HG02884 (cell line): ENCODE data around the gene NUDT1.
A peak's percentile ranks its signal among the peaks of the same experiment; 100 is the strongest.

ENCODE experiments used
- ATAC-seq: cut with Tn5 transposase; IDR thresholded peaks from one replicate; pipeline ENCODE4 v1.9.1; 2021; ENCODE audit warnings: mild to moderate bottlenecking, moderate library complexity; ENCODE audit not compliant: unreplicated experiment

NUDT1 gene

GRCh38 chr7:2222516-2222915, 19.5 kb upstream of the NUDT1 start:
- no peak for ATAC-seq

DNA sequence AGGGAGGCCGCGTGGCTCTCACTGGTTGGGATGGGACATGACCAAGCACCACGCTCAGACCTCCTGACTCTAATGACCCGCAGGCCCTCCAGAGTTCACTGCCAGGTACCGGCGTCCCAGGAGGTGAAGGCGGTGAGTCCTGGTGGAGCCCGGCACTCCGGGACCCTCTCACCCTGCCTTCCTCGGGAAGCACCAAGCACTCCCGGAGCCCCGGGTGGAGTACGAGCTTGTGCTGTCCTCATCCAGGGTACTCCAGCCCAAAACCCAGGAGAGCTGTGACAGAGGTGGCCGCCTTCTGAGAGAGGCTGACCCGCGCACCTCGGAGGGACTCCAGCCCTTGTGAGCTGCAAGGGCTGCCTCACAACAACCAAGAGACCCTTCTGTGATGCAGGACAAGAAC, 18.7 kb upstream of the NUDT1 start:
- no peak for ATAC-seq

DNA sequence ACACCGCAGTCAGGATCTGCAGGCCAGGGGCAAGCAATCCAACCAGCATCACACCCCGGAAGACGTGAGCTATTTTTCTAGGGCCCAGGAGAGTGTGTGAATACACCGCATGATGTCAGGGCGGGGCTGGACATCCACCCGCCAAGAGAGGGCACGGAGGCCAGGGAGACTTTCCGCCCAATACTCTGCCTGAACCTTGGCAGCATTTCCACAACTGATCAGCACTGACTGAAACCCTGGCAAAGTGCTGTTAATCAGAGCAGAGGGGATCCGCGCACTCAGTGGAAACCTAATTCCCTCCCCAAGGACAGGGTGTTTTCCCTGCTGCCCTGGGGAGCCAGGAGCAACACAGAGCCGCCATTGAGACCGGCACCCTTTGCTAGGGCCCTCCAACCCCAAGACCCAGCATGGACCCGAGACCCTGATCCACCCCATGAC, 17.5 kb upstream of the NUDT1 start:
- no peak for ATAC-seq

GRCh38 chr7:2224934-2225333, 17.1 kb upstream of the NUDT1 start:
- no peak for ATAC-seq

DNA sequence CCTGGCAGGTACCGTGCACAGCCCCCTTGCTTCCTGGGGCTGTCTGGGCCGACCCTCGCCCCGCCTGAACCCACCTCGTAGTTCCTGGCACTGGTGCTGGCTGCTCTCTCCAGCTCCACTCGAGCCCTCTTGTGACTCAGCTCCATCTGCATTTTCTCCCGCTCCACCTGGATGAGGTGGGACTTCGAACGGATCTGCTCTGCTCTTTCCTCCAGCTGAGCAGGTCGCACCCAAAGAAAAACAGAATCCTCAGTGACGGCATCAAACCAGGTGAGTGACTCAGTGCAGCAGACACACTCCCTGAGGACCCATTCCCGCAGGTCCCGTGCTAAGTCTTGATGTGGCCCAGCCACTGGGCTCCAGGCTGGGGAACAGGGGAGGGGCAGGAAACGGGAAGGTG, 16.7 kb upstream of the NUDT1 start:
- no peak for ATAC-seq

- ATAC-seq, result no peak
These were observed 16.2 kb upstream of the NUDT1 start for GRCh38 chr7:2225830-2226229.

DNA sequence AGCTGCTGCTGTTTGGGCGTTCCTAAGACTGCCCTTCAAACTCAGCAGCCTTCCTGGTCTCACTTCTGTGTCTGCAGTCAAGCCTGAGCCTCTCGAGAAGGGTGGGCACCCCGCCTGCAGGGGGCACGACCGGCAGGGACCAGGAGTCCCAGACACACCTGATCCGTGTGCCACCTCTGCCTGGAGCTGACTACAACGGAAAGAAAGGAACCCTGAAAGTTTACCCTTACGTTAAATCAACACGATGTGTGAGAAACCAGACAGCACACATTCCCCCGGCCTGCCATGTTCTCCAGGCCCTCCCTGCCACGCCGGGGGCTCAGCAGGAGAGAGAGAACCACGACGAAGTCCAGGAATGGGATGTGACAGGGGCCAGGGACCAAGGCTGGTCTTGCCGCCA, 14.3 kb upstream of the NUDT1 start:
- no peak for ATAC-seq

GRCh38 chr7:2228921-2229320, 13.1 kb upstream of the NUDT1 start:
- no peak for ATAC-seq

- no peak for ATAC-seq
These were observed 12.6 kb upstream of the NUDT1 start for GRCh38 chr7:2229467-2229866.

- ATAC-seq, result no peak
These were observed 11.8 kb upstream of the NUDT1 start for GRCh38 chr7:2230226-2230625.

DNA sequence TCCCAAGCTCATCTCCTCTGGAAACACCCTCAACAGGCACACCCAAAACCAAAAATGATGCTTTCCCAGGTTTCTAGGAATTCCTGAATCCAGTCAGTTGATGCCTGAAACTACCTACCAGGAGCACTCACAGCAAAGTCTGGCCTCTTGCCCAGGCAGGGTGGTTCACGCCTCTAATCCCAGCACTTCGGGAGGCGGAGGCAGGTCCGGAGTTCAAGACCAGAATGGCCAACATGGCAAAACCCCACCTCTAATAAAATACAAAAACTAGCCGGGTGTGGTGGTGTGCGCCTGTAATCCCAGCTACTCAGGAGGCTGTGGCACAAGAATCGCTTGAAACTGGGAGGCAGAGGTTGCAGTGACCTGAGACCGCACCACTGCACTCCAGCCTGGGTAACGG, 11.1 kb upstream of the NUDT1 start:
- no peak for ATAC-seq

DNA sequence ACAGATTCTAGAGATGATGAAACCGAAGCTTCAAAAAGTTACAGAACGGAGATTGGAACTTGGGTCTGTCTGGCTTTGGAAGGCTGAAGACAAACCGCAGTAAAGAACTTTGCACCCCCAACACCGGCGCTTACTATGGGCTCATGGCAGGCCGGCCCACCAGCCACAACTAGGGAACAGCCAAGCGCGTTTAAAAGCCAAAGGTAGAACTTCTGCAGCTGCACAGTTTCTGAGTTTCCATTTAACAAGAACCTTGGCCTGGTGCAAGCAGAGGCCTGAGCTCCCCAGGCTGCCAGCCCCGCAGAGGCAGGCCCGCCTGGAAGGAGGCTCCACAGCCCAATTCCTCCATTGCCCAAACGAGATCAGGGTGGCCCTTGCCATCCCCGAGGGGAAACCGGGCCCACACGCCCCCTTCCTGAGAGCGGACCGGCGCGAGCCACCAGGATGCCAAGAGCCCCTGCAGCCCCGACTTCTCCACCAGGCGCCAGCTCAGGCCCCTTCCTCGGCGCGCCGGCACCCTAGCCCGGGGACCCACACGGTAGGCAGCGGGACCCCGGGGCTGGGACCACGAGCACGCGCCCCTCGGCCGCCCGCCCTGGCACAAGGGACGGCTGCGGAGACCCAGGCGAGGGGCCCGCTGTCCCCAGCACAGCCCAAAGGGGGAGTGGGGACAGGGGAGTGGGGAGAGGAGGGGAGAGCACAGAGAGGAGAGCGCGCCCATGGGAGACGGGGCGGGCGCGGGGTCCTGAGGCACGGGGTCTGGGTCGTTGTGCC, 9.8 kb upstream of the NUDT1 start:
- ATAC-seq, result peak; percentile 32

- ATAC-seq, result peak; percentile 52
These were observed 9.1 kb upstream of the NUDT1 start, which contains the start of gene MAD1L1 for GRCh38 chr7:2232766-2233520. MAD1L1 (minus strand) TSS chr7:2232945; CDS start chr7:2230133, 2,812 bp downstream.

DNA sequence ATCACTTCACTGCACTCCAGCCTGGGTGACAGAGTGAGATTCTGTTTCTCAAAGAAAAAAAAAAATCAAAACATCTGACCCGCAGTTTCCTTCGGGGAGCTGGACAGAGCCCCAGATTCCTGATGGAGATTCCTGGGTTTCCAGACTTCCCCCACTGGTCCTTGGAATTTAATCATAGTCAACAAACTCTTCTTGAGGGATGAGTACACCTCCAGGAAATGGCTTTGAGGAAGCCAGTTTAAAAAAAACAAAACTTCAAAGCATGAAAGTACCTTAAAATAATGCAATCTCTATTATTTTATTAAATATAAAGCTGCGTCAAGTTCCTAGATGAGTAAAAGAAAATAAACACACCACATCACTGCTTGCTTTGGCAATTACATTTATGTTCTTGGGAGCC, 8.1 kb upstream of the NUDT1 start:
- no peak for ATAC-seq

DNA sequence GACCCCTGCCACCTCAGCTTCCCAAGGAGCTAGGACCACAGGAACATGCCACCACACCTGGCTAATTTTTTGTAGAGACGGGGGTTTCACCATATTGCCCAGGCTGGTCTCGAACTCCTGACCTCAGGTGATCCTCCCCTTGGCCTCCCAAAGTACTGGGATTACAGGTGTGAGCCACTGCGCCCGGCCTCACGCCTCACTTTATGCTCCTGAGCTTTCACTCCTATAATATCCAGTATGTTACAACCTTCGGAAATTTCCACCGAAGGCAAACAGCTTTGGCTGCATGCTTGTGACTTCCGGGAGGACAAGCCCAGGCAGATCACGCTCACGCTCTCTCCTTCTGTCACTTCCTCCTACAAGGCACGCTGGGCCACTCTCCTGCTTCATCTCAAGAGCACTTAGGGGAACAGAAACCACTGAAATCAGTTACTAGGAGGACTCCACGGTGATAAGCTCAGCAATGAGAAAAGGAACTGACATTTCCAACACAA, 4.9 kb upstream of the NUDT1 start:
- peak; percentile 63 for ATAC-seq

DNA sequence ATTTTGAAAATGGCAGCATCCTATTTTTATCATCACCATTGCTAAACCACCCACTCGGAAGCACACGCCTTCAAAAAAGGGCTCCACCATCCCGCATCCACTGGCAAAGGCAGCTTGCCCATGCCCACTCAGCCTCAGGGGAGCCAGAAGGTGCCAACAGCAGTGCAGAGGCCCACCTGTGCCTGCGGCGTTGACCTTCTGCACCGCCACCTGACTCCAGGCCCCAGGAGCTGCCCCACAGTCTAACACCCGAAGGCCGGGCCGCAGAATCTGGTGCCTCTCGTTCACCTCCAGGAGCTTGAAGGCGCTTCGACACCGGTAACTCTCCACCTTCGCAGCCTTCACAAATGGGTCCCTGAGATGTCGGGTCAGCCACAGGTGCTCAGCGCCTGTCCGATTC, 2.8 kb upstream of the NUDT1 start:
- ATAC-seq, result no peak

DNA sequence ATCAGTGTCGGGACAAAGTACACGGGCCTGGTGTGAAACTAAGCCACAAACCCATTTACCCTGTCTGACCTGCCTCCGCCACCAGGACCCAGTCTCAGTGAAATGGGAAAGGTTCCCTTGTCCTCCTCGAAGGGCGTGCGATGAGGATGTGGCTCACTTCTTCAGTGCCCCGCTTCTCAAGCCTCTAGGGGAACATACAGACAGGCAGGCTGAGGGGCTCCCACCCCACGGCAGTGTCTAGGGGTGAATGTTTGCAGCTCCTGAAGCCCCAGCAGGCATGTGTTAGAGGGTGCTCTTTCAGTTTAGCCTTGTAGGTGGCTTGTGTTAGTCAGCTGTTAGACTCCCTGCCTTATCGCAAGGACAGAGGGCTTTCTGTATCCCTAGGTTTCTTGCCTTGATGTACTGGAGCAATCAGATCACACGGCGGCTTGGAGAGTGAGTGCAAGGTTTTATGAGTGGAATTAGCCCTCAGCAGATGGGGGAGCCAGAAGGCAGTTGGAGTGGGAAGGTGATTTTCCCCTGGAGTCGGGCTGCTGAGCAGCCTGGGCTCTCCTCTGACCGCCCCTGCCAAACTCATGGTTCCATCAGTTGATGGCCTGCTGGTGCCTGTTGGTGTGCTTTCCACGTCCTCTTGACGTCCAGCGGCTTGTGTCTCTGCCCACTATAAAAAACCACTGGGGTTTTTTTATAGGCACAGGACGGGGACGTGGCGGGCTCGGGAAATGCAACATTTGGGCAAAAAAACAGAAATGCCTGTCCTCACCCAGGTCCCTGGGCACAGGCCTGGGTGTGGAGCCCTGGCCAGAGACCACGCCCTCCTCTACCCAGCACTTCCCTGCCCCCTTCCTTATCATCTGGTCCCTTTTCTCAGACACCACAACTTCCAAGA, 759 bp downstream of the NUDT1 start:
- ATAC-seq, result no peak

- no peak for ATAC-seq
These were observed 1.4 kb downstream of the NUDT1 start for GRCh38 chr7:2243458-2243857.

DNA sequence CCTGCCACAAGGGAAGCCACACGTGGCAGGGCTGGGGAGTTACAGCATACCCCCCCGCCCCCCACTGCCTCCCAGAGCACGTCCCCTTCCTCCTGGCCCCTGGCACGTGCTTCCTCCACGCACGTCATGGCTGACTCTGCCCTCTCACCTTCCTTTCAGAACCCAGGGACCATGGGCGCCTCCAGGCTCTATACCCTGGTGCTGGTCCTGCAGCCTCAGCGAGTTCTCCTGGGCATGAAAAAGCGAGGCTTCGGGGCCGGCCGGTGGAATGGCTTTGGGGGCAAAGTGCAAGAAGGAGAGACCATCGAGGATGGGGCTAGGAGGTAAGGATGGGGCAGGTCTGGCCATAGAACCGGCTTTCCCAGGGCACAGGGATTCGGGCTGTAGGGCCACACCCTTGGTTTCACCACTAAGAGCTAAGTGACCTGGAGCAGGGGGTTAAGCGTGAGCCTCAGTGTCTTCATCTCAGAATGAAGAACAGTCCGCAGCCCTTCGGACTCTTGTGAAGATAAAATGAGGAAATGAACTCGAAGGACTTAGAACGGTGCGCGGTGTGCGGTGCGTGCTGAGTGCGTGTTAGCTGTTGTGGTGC, 2.5 kb downstream of the NUDT1 start:
- ATAC-seq, result no peak

DNA sequence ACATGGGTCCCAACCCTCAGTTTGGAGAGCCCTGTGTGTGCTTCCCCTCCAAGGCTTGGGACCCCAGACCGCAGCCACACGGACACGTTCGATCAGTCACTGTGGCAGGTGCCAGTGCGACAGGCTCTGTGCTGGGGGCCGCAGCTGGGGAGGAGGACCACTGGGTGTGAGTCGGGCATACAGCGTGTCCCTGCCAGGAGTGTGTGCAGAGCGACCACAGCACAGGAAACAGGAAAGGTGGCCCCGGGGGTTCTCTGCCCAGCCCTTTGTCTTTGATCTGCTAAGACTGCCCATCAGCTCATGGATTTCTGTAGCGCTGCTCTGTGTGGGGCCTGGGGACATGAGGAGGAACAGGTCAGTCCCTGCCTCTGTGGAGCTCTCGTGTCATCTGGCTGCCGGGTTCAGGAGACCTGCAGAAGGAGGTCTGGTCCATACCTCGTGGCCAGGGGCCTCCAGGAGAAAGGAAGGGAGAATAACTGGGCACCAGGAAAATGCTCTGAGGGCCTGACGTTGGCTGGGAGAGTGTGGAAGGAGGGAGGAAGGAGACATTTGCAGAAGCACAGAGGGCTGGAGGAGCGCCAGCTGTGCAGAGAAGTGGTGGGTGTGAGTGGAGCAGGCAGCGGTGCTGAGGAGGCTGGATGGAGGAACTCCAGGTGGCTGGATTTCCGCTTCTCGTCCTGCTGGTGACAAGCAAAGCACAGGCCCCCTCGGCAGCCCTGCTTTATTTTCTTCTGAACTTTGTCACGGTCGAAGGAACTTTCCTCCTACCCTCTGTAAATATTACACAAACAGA, 4.1 kb downstream of the NUDT1 start:
- ATAC-seq, result no peak
